GM23338 (cell line): ENCODE data around the gene IGF2BP3. TPM values are rescaled to one million over a fixed set of nuclear protein-coding genes. Genes with fewer than 3 reads are reported as not detected.

Experiments used
- ATAC-seq: fragments of 200-7000 bp; cut with Tn5 transposase; 3 replicates; pipeline ENCODE4 v1.9.1; 2020
- DNase-seq: peaks from one replicate; pipeline ENCODE4 v3.0.0-alpha.2; 2015; ENCODE audit warnings: low spot score
- H2AFZ ChIP-seq: fragments of 200-600 bp; sonication (generic); 2 replicates; pipeline ENCODE4 v1.8.0; 2016; ENCODE audit warnings: antibody characterized with exemption, mild to moderate bottlenecking, moderate library complexity
- H3F3A ChIP-seq: fragments of 200-600 bp; sonication (generic); replicated peaks from 2 replicates; pipeline ENCODE4 v1.8.0; 2017; ENCODE audit warnings: antibody characterized with exemption, mixed run types, low read depth
- H3K27ac ChIP-seq: fragments of 200-600 bp; sonication (generic); 2 replicates; pipeline ENCODE4 v1.6.1; 2016; ENCODE audit warnings: low read depth
- H3K27me3 ChIP-seq: fragments of 200-600 bp; sonication (generic); 2 replicates; pipeline ENCODE4 v1.8.0; 2016; ENCODE audit warnings: mild to moderate bottlenecking, mixed run types, moderate library complexity; ENCODE audit not compliant: insufficient read depth
- H3K36me3 ChIP-seq: fragments of 200-600 bp; sonication (generic); 2 replicates; pipeline ENCODE4 v1.8.0; 2016; ENCODE audit warnings: mild to moderate bottlenecking; ENCODE audit not compliant: insufficient read depth
- H3K4me1 ChIP-seq: fragments of 200-600 bp; sonication (generic); 2 replicates; pipeline ENCODE4 v1.8.0; 2016; ENCODE audit warnings: mild to moderate bottlenecking, moderate library complexity; ENCODE audit not compliant: insufficient read depth
- H3K4me2 ChIP-seq: fragments of 200-600 bp; sonication (generic); 2 replicates; pipeline ENCODE4 v1.7.1; 2017; ENCODE audit warnings: mixed run types
- H3K4me3 ChIP-seq: fragments of 200-600 bp; sonication (generic); 2 replicates; pipeline ENCODE4 v1.6.1; 2016; ENCODE audit warnings: mixed run types
- H3K79me2 ChIP-seq: fragments of 200-600 bp; sonication (generic); replicated peaks from 2 replicates; pipeline ENCODE4 v1.8.0; 2017; ENCODE audit warnings: mild to moderate bottlenecking; ENCODE audit not compliant: insufficient read depth
- H3K9me2 ChIP-seq: fragments of 200-600 bp; sonication (generic); 2 replicates; pipeline ENCODE4 v1.8.0; 2017; ENCODE audit not compliant: insufficient read depth
- H4K20me1 ChIP-seq: fragments of 200-600 bp; sonication (generic); replicated peaks from 2 replicates; pipeline ENCODE4 v1.8.0; 2017; ENCODE audit warnings: mild to moderate bottlenecking; ENCODE audit not compliant: insufficient read depth
- H3K27ac Mint-ChIP-seq: 2 replicates; pipeline ENCODE4 v1.8.0; 2020; ENCODE audit warnings: inconsistent platforms, mild to moderate bottlenecking, moderate library complexity, mixed read lengths
- H3K27me3 Mint-ChIP-seq: 3 replicates; pipeline ENCODE4 v1.8.0; 2022; ENCODE audit warnings: low read depth, mild to moderate bottlenecking, moderate library complexity, mixed read lengths, inconsistent platforms; ENCODE audit not compliant: insufficient read depth, poor library complexity
- H3K36me3 Mint-ChIP-seq: 3 replicates; pipeline ENCODE4 v1.8.0; 2021; ENCODE audit warnings: low read depth, mild to moderate bottlenecking, inconsistent platforms, moderate library complexity, mixed read lengths
- H3K4me1 Mint-ChIP-seq: 3 replicates; pipeline ENCODE4 v1.8.0; 2020; ENCODE audit warnings: mild to moderate bottlenecking, inconsistent platforms, mixed read lengths
- H3K4me3 Mint-ChIP-seq: 3 replicates; pipeline ENCODE4 v1.8.0; 2021; ENCODE audit warnings: moderate library complexity, mild to moderate bottlenecking, inconsistent platforms, mixed read lengths
- H3K9me3 Mint-ChIP-seq: 3 replicates; pipeline ENCODE4 v1.8.0; 2020; ENCODE audit warnings: moderate library complexity, mild to moderate bottlenecking, inconsistent platforms, mixed read lengths
- CREB1 ChIP-seq: fragments of 250-450 bp; sonication (Bioruptor Pico); IDR thresholded peaks from 2 replicates; pipeline ENCODE4 v1.5.0; 2020; ENCODE audit warnings: low read depth, mild to moderate bottlenecking, moderate library complexity
- CTCF ChIP-seq, 2 experiments: fragments of 200-600 bp in 1 of 2; sonication (generic) in 1 of 2; conservative IDR thresholded peaks; 2 replicates each; pipeline versions ENCODE4 v1.5.1 to v1.6.1; 2016 to 2017; ENCODE audit warnings: antibody characterized with exemption in 2 of 2, low read depth in 2 of 2, mild to moderate bottlenecking in 2 of 2, moderate library complexity in 1 of 2
- ETS1 ChIP-seq: IDR thresholded peaks from 2 replicates; pipeline ENCODE4 v1.6.1; 2016; ENCODE audit warnings: antibody characterized with exemption
- EZH2 ChIP-seq: fragments of 200-600 bp; sonication (generic); IDR thresholded peaks from one replicate; pipeline ENCODE4 v1.8.0; 2017; ENCODE audit warnings: antibody characterized with exemption, mild to moderate bottlenecking, low read depth; ENCODE audit not compliant: unreplicated experiment
- EZH2phosphoT487 ChIP-seq: fragments of 200-600 bp; sonication (generic); IDR thresholded peaks from one replicate; pipeline ENCODE4 v1.8.1; 2018; ENCODE audit warnings: antibody characterized with exemption; ENCODE audit not compliant: unreplicated experiment
- JUNB ChIP-seq: IDR thresholded peaks from one replicate; pipeline ENCODE4 v1.6.1; 2016; ENCODE audit warnings: antibody characterized with exemption; ENCODE audit not compliant: unreplicated experiment
- NANOG ChIP-seq: IDR thresholded peaks from 2 replicates; pipeline ENCODE4 v1.6.1; 2016; ENCODE audit warnings: antibody characterized with exemption, borderline replicate concordance
- POLR2AphosphoS5 ChIP-seq: IDR thresholded peaks from 2 replicates; pipeline ENCODE4 v1.6.1; 2016; ENCODE audit warnings: antibody characterized with exemption, low read depth
- REST ChIP-seq: IDR thresholded peaks from one replicate; pipeline ENCODE4 v1.6.1; 2018; ENCODE audit warnings: antibody characterized with exemption; ENCODE audit not compliant: unreplicated experiment
- STAT1 ChIP-seq: IDR thresholded peaks from one replicate; pipeline ENCODE4 v1.6.1; 2016; ENCODE audit warnings: antibody characterized with exemption; ENCODE audit not compliant: unreplicated experiment
- ZNF331 ChIP-seq: fragments of 250-450 bp; sonication (Bioruptor Pico); IDR thresholded peaks from 2 replicates; pipeline ENCODE4 v1.5.0; 2020; ENCODE audit warnings: low read depth, mild to moderate bottlenecking, moderate library complexity
- ZNF462 ChIP-seq: fragments of 250-450 bp; sonication (Bioruptor Pico); IDR thresholded peaks from 2 replicates; pipeline ENCODE4 v1.5.0; 2020; ENCODE audit warnings: mild to moderate bottlenecking, moderate library complexity
- polyA plus RNA-seq: library from polyadenylated mRNA; unstranded; fragments of >200 nt; fragmentation: Nextera tagmentation; extraction: Ambion mirVana; gene quantifications from 2 replicates; pipeline ENCODE4 v1.2.1, GENCODE V29; 2016
- total RNA-seq: library from RNA; depleted of rRNA; stranded (reverse); fragments of >200 nt; shearing (Covaris generic); gene quantifications from 2 replicates; pipeline ENCODE4 v1.2.3, GENCODE V29; 2014

The IGF2BP3 gene
- total and polyA plus RNA-seq, 2 experiments from 2014 or later: 52.0 to 183 TPM

- TF ChIP-seq CTCF (conservative IDR thresholded peaks at IDR 0.05; ENCODE audit: low read depth in 2 of 2): no peak
- no peak for TF ChIP-seq EZH2
- no peak for TF ChIP-seq ETS1
- TF ChIP-seq ZNF331 (CRISPR knock-in tag): no peak
- no peak for TF ChIP-seq CREB1 (CRISPR knock-in tag)
- no peak for TF ChIP-seq POLR2AphosphoS5
Observed at GRCh38 chr7:23272275-23272674, 198.0 kb downstream of the IGF2BP3 start (continued).

- Histone ChIP-seq H3K4me3 (no peak overlapping the region), H3K9me2 (no peaks in the 10 kb centered on the region), H3K4me2 (no peak overlapping the region), H3K27me3 (no peaks in the 10 kb centered on the region), H3F3A (no peaks in the 10 kb centered on the region), H4K20me1 (no peaks in the 10 kb centered on the region), H3K79me2 (no peaks in the 10 kb centered on the region), H2AFZ (no peak overlapping the region), H3K4me1 (no peaks in the 10 kb centered on the region), H3K27ac (no peak overlapping the region), H3K36me3 (no peaks in the 10 kb centered on the region)
- Mint-ChIP-seq H3K27ac (no peak overlapping the region), H3K4me3 (no peak overlapping the region), H3K36me3 (no peaks in the 10 kb centered on the region), H3K27me3 (peaks cover 3% of the 10 kb centered on the region), H3K9me3 (no peaks in the 10 kb centered on the region), H3K4me1 (peaks cover 11% of the 10 kb centered on the region)
- no peak for DNase-seq
- no peak for ATAC-seq
- TF ChIP-seq ZNF462 (CRISPR knock-in tag) (no peak), EZH2phosphoT487 (no peak), JUNB (no peak), NANOG (no peak), EZH2 (no peak), REST (no peak), POLR2AphosphoS5 (no peak), STAT1 (no peak), ETS1 (no peak), ZNF331 (CRISPR knock-in tag) (no peak)
Observed at GRCh38 chr7:23268746-23269145, 201.5 kb downstream of the IGF2BP3 start.
